RCC 7860 (cell line): ENCODE data around the gene DYNLL1.
"Not testable (repeated sequence)": the region's sequence is repeated elsewhere in the genome, so short reads cannot be mapped to it uniquely, and the experiment has no call there.

Experiments used
- DNase-seq: peaks from one replicate; pipeline ENCODE4 v3.0.0-alpha.2; 2015; ENCODE audit warnings: low spot score
- FAIRE-seq: peaks from 2 replicates; lab custom pipeline; 2012; peaks lifted over from hg19 to GRCh38; lab: Jason Lieb, UNC

Gene DYNLL1

GRCh38 chr12:120504587-120504986, 8.7 kb downstream of the DYNLL1 start:
- FAIRE-seq (no peak), DNase-seq (no peak)

DNA sequence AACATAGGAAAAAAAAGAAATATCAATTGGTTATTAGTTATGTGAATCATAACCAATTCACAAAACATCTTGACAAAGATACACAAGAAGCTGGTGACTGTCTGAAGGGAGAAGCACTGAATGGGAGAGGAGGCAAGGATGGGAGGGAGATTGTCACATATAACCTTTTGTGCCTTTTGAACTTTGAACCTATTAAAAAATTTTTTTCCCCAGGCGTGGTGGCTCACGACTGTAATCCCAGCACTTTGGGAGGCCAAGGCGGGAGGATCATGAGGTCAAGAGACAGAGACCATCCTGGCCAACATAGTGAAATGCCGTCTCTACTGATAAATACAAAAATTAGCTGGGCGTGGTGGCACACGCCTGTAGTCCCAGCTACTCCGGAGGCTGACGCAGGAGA, 12.6 kb downstream of the DYNLL1 start:
- no peak for DNase-seq
- no peak for FAIRE-seq

GRCh38 chr12:120514002-120514401, 18.1 kb downstream of the DYNLL1 start:
- FAIRE-seq, result no peak
- DNase-seq, result no peak

- DNase-seq, result no peak
- FAIRE-seq, result no peak
Measured at GRCh38 chr12:120515496-120515895, 19.6 kb downstream of the DYNLL1 start.

- not testable (repeated sequence) for DNase-seq, FAIRE-seq
Measured at GRCh38 chr12:120519324-120519723, 23.4 kb downstream of the DYNLL1 start.

DNA sequence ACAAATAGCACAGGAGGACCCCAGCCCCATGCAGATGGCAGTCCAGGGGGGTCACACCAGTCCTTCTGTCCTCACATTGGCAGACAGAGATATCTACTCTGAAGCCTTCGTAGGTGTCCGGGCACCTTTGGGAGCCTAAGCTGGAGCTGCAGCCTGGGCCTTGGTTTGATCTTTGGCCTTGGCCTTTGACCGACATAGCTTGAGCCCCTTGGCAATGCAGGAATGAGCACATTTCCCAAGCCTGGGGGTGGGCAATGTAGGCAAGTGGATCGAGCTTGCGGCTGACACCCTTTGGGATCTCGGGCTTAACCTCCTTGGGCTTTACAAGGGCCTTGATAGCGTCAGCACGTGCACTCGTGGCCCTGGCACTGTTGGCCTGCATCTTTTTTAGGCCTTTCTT, 26.7 kb downstream of the DYNLL1 start:
- DNase-seq (no peak), FAIRE-seq (no peak)

- no peak for FAIRE-seq
Measured at GRCh38 chr12:120528861-120529525, 33.1 kb downstream of the DYNLL1 start, which contains the start of gene COQ5. Gene COQ5 (minus strand): TSS chr12:120529158. CDS start chr12:120529141, 17 bp downstream.

DNA sequence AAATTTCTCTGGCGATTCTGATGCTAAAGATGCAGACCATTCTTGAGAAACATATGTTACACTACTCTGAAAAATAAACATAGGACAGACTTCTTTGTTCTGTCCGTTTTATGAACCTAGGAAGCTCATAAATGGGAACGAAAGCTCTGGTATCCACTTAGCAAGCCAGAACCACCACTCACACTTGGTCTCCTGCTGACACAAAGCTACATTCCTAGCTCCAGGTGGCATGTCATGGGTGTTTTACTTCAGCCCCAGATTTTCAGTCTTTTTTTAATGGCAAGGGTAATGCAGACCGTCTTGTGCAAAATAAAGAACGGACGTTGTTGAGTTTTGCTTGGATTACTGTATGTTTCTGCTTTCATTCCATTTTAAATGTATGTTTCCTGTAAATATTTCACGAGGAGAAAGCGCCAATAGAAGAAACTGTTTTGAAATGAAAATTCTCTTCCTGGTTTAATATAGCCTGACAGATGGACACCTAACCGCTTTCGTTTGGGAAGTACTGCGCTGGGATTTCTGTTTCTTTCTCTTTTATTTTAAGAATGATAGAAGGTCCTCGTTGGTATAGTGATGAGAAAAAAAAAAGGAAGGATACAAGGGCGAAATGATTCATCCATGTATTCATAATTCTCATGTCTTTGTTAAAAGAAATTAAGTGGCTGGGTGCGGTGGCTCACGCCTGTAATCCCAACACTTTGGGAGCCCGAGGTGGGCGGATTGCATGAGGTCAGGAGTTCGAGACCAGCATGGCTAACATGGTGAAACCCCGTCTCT, 33.9 kb downstream of the DYNLL1 start:
- DNase-seq (peak; percentile 31), FAIRE-seq (no peak)

More at GRCh38 chr12:120528861-120529525, 33.1 kb downstream of the DYNLL1 start, which contains the start of gene COQ5:
- DNase-seq, result peak; percentile 59

- FAIRE-seq, DNase-seq: not testable (repeated sequence)
Measured at GRCh38 chr12:120530418-120530761, 34.5 kb downstream of the DYNLL1 start.

GRCh38 chr12:120532701-120533238, 36.9 kb downstream of the DYNLL1 start:
- DNase-seq (no peak), FAIRE-seq (no peak)

DNA sequence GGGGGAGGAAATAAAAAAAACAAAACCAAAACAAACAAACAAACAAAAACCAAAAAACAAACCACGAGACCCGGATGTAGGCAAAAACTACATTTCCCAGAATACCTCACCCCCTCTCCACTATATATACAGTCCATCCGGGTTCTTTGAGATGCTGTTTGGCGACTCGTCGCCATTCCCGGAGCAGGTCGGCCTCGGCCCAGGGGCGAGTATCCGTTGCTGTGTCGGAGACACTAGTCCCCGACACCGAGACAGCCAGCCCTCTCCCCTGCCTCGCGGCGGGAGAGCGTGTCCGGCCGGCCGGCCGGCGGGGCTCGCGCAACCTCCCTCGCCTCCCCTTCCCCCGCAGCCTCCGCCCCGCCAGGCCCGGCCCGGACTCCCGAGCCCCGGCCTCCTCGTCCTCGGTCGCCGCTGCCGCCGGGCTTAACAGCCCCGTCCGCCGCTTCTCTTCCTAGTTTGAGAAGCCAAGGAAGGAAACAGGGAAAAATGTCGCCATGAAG, 38.3 kb downstream of the DYNLL1 start, which contains the start of gene RNF10:
RNF10 (plus strand) TSS at position 154 of the 500 bp plus-strand sequence. CDS start 456 bp downstream, outside the sequence.
- DNase-seq, result peak; percentile 72
- FAIRE-seq, result no peak

GRCh38 chr12:120534703-120535655, 39.1 kb downstream of the DYNLL1 start:
- FAIRE-seq (peak; percentile 57), DNase-seq (peak; percentile 54)

DNA sequence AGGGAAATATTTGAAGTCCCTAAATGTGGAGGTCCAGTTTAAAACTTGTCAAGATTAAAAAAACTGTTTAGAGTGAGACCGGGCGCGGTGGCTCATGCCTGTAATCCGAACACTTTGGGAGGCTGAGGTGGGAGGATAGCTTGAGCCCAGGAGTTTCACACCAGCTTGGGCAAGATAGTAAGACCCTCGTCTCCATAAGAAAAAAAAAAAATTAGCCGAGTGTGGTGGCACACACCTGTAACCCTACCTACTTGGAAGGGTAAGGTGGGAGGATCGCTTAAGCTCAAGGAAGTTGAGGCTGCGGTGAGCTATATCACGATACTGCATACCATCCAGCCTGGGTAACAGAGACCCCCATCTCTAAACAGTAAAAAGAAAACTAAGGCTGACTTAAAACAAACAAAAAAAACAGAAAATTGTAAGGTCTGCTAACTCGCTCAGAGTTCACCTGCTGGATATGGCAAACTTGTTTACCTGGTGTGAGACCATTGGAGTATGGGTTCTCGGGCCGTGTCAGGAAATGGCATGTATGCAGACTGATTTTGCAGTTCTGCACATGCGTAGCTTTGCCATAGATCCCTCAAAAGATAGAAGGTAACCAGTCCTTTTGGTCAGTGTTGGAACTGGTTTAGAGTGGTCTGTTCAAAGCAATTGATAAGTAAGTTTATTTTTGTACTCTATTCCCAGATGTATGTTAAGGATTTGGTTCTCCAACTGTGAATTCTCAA, 40.3 kb downstream of the DYNLL1 start:
- no peak for FAIRE-seq
- no peak for DNase-seq

GRCh38 chr12:120537856-120538220, 41.9 kb downstream of the DYNLL1 start:
- DNase-seq (no peak), FAIRE-seq (no peak)

- DNase-seq, result peak; percentile 79
- peak; percentile 81 for FAIRE-seq
Measured at GRCh38 chr12:120538281-120539156, 42.6 kb downstream of the DYNLL1 start.

- FAIRE-seq (no peak), DNase-seq (no peak)
Measured at GRCh38 chr12:120539303-120539702, 43.4 kb downstream of the DYNLL1 start.

GRCh38 chr12:120540445-120540844, 44.5 kb downstream of the DYNLL1 start:
- no peak for FAIRE-seq

DNA sequence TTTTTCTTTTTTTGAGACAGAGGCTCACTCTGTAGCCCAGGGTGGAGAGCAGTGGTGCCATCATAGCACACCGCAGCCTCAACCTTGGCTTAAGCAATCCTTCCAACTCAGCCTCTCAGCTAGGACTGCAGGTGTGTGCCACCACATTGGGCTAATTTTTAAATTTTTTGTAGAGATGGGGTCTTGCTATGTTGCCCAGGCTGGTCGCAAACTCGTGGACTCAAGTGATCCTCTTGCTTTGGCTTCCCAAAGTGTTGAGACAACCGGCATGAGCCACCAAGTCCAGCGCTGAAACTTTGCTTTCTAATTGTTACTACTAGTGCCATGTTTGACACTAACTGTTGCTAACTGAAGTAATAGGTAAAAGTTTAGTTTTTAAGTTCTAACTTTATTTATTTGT, 46.3 kb downstream of the DYNLL1 start:
- DNase-seq (no peak), FAIRE-seq (no peak)

More at GRCh38 chr12:120540445-120540844, 44.5 kb downstream of the DYNLL1 start:
- no peak for DNase-seq

DNA sequence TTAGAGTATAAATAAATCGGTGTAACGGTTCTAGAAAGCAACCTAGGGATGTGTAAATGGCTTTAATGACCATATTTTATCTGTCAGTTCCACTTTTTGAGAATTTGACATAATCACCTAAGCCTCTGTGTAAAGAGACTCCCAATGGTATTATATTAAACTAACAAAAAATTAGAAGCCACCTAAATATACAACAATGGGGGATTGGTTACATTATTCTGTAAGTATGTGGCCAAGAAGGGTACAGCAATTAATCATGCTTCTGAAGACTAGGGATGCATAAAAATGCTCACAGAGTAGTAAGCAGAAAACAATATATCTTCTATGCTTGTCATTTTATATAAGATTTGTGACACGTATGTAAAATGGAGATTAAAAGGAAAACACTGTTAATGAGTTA, 48.8 kb downstream of the DYNLL1 start:
- no peak for DNase-seq
- no peak for FAIRE-seq
